ENCODE data around the gene KCNN1. TPM values are rescaled to one million over a fixed set of nuclear protein-coding genes. Genes with fewer than 3 reads are reported as not detected.

The KCNN1 gene
- total RNA-seq, 4 donors from 2014 or later = 0.22 TPM; not detected in 3

GRCh38 chr19:17988161-17988560, 21.3 kb downstream of the KCNN1 start:
- Histone ChIP-seq H3K4me3 (replicated peaks in 1 of 3) (no peak overlapping the region), H3K27ac (no peak overlapping the region), H3K4me1 (no peaks in the 10 kb centered on the region), H3K27me3 (no peaks in the 10 kb centered on the region), H3K9me3 (no peaks in the 10 kb centered on the region), H3K36me3 (no peaks in the 10 kb centered on the region)
- WGBS, 2 donors = 87 to 93% methylated on average over 8 to 12 of the region's 13 CpGs
- intact Hi-C loops (cut with DNase I) = loop anchor here (10.0 kb wide), 1 partner anchor 403 kb away; no protein-coding TSS in a partner anchor
- TF ChIP-seq POLR2A (IDR thresholded peaks at IDR 0.05) (no peak), CTCF (IDR thresholded peaks at IDR 0.05) (no peak)
- DNase-seq = no peak

- no peak for DNase-seq
- intact Hi-C loops (cut with DNase I) = loop anchor here (10.0 kb wide), 1 partner anchor 405 kb away; no protein-coding TSS in a partner anchor
Measured at GRCh38 chr19:17989425-17990094, 22.7 kb downstream of the KCNN1 start.

GRCh38 chr19:17993076-17993813, 26.3 kb downstream of the KCNN1 start:
- no peak overlapping the region for H3K4me3 ChIP-seq (replicated peaks in 1 of 3)
- H3K4me1 ChIP-seq = no peaks in the 10 kb centered on the region
- H3K27me3 ChIP-seq = no peaks in the 10 kb centered on the region
- DNase-seq = no peak
- TF ChIP-seq POLR2A (IDR thresholded peaks at IDR 0.05) (no peak), CTCF (IDR thresholded peaks at IDR 0.05) (no peak)
- 49 to 62% methylated on average over 18 to 23 of the region's 27 CpGs for WGBS, 2 donors
- no peak overlapping the region for H3K27ac ChIP-seq
- intact Hi-C loops (cut with DNase I) = no loop called here
- H3K9me3 ChIP-seq = no peaks in the 10 kb centered on the region
- H3K36me3 ChIP-seq = no peaks in the 10 kb centered on the region

More at GRCh38 chr19:17989425-17990094, 22.7 kb downstream of the KCNN1 start:
- WGBS, 2 donors = 91 to 92% methylated on average over 16 of the region's 16 CpGs
- TF ChIP-seq POLR2A (IDR thresholded peaks at IDR 0.05) (no peak), CTCF (IDR thresholded peaks at IDR 0.05) (no peak)
- Histone ChIP-seq H3K27ac (no peak overlapping the region), H3K4me3 (replicated peaks in 1 of 3) (no peak overlapping the region), H3K36me3 (no peaks in the 10 kb centered on the region), H3K9me3 (no peaks in the 10 kb centered on the region), H3K27me3 (no peaks in the 10 kb centered on the region), H3K4me1 (no peaks in the 10 kb centered on the region)

GRCh38 chr19:17996826-17997316, 30.0 kb downstream of the KCNN1 start:
- Histone ChIP-seq H3K4me3 (replicated peaks in 1 of 3) (no peak overlapping the region), H3K9me3 (no peaks in the 10 kb centered on the region), H3K36me3 (no peaks in the 10 kb centered on the region), H3K27me3 (no peaks in the 10 kb centered on the region), H3K27ac (no peak overlapping the region), H3K4me1 (peaks cover 4 to 9% of the 10 kb centered on the region in 2 donors)
- TF ChIP-seq CTCF (IDR thresholded peaks at IDR 0.05) = peak; percentile 94 to 99 (median 96)
- no peak for TF ChIP-seq POLR2A (IDR thresholded peaks at IDR 0.05)
- 15 to 16% methylated on average over 12 of the region's 15 CpGs for WGBS, 2 donors
- peak; percentile 80 to 83 for DNase-seq
- intact Hi-C loops (cut with DNase I) = loop anchor here (5.0 kb wide), 1 partner anchor 135 kb away; no protein-coding TSS in a partner anchor

Measured in thyroid gland (tissue), 4 donors.